Measurements from ENCODE around the gene NBDY.

DNA sequence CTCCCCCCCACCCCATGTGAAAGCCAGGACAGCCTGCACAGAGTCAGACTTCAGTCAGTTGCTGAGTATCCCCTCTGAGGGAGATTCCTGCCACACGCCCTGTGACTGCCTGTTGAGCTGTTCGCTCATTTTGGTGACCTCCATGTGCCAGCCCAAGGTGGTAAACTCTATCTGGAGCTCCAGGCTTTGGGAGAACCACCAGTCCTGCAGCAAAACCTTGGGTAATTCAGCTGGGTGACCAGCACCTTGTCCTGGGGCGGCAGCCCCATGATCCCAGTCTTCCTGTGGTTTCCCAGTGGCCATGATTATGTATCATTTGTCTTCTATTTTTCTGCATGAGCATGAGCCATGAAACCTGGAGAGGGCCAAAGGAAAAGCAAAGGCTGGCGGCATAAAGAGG is 73.4 kb downstream of the NBDY start:
- TF ChIP-seq, protein P1, sequence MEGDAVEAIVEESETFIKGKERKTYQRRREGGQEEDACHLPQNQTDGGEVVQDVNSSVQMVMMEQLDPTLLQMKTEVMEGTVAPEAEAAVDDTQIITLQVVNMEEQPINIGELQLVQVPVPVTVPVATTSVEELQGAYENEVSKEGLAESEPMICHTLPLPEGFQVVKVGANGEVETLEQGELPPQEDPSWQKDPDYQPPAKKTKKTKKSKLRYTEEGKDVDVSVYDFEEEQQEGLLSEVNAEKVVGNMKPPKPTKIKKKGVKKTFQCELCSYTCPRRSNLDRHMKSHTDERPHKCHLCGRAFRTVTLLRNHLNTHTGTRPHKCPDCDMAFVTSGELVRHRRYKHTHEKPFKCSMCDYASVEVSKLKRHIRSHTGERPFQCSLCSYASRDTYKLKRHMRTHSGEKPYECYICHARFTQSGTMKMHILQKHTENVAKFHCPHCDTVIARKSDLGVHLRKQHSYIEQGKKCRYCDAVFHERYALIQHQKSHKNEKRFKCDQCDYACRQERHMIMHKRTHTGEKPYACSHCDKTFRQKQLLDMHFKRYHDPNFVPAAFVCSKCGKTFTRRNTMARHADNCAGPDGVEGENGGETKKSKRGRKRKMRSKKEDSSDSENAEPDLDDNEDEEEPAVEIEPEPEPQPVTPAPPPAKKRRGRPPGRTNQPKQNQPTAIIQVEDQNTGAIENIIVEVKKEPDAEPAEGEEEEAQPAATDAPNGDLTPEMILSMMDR (conservative IDR thresholded peaks at IDR 0.05; ENCODE audit: low read depth, low read length), result no peak
- TF ChIP-seq SMC3 (IDR thresholded peaks at IDR 0.05; ENCODE audit: low read depth, low read length), result no peak
- no peak for TF ChIP-seq FOS (IDR thresholded peaks at IDR 0.05; ENCODE audit: low read depth, low read length)
- TF ChIP-seq MAFK (IDR thresholded peaks at IDR 0.05; ENCODE audit: low read depth, low read length), result no peak
- TF ChIP-seq POLR2A (IDR thresholded peaks at IDR 0.05; ENCODE audit: low read depth, low read length), result no peak
- no peak for TF ChIP-seq ELK1 (IDR thresholded peaks at IDR 0.05; ENCODE audit: borderline replicate concordance, low read depth, low read length)
- no peak for TF ChIP-seq USF2 (IDR thresholded peaks at IDR 0.05; ENCODE audit: low read depth, low read length)
- TF ChIP-seq CHD1 (IDR thresholded peaks at IDR 0.05; ENCODE audit: low read depth, low read length), result no peak
- TF ChIP-seq MXI1 (IDR thresholded peaks at IDR 0.05; ENCODE audit: borderline replicate concordance, low read depth, low read length), result no peak
- TF ChIP-seq RAD21 (IDR thresholded peaks at IDR 0.05; ENCODE audit: low read length), result no peak
- TF ChIP-seq CEBPB (IDR thresholded peaks at IDR 0.05; ENCODE audit: low read depth, low read length), result no peak
- TF ChIP-seq RFX5 (IDR thresholded peaks at IDR 0.05; ENCODE audit: low read depth, low read length), result no peak
- TF ChIP-seq BHLHE40 (IDR thresholded peaks at IDR 0.05; ENCODE audit: low read depth, low read length), result no peak
- TF ChIP-seq MAZ (IDR thresholded peaks at IDR 0.05; ENCODE audit: borderline replicate concordance, low read depth, low read length), result no peak

Data from IMR-90 (cell line).